ENCODE results near the gene SEMA4B. TPM values are rescaled to one million over a fixed set of nuclear protein-coding genes. Genes with fewer than 3 reads are reported as not detected.

The SEMA4B gene
- total RNA-seq, 1 donor from 2014 or later, result 31.8 TPM

GRCh38 chr15:90219421-90220141 is 18.5 kb downstream of the SEMA4B start:
- Mint-ChIP-seq H3K4me3 (ENCODE audit: unreplicated experiment) (no peak overlapping the region), H3K36me3 (ENCODE audit: unreplicated experiment) (no peaks in the 10 kb centered on the region), H3K9me3 (ENCODE audit: unreplicated experiment) (peaks cover 4% of the 10 kb centered on the region), H3K4me1 (ENCODE audit: low read depth, unreplicated experiment) (peaks cover 19% of the 10 kb centered on the region), H3K27ac (ENCODE audit: unreplicated experiment) (peak overlapping the region; percentile 14), H3K27me3 (ENCODE audit: unreplicated experiment) (peaks cover 4% of the 10 kb centered on the region)
- peak; percentile 75 for DNase-seq
- TF ChIP-seq, protein P1, sequence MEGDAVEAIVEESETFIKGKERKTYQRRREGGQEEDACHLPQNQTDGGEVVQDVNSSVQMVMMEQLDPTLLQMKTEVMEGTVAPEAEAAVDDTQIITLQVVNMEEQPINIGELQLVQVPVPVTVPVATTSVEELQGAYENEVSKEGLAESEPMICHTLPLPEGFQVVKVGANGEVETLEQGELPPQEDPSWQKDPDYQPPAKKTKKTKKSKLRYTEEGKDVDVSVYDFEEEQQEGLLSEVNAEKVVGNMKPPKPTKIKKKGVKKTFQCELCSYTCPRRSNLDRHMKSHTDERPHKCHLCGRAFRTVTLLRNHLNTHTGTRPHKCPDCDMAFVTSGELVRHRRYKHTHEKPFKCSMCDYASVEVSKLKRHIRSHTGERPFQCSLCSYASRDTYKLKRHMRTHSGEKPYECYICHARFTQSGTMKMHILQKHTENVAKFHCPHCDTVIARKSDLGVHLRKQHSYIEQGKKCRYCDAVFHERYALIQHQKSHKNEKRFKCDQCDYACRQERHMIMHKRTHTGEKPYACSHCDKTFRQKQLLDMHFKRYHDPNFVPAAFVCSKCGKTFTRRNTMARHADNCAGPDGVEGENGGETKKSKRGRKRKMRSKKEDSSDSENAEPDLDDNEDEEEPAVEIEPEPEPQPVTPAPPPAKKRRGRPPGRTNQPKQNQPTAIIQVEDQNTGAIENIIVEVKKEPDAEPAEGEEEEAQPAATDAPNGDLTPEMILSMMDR (IDR thresholded peaks at IDR 0.05; ENCODE audit: partially characterized antibody, unreplicated experiment), result peak; percentile 76

DNA sequence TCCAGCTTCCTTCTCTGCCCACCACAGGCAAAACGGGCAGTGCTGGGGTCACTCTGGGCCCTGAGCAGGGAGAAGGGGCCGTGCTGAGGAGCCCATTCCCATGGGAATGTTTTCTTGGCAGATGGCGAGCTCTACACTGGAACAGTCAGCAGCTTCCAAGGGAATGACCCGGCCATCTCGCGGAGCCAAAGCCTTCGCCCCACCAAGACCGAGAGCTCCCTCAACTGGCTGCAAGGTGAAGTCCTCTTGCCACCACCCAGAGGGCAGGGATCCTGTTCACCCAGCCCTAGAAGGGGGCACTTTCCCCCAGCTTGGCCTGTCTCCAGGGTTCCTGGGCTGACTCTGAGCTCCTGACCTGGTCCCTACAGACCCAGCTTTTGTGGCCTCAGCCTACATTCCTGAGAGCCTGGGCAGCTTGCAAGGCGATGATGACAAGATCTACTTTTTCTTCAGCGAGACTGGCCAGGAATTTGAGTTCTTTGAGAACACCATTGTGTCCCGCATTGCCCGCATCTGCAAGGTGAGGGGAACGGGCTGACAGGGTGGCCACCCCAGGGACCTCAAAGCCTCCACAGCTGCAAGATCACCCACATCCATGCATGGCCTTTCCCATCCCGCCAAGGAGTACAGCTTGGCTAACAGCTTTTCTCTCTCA is 20.2 kb downstream of the SEMA4B start:
- peaks cover 7% of the 10 kb centered on the region for H3K27me3 Mint-ChIP-seq (ENCODE audit: unreplicated experiment)
- H3K27ac Mint-ChIP-seq (ENCODE audit: unreplicated experiment), result no peak overlapping the region
- DNase-seq, result peak; percentile 75
- H3K36me3 Mint-ChIP-seq (ENCODE audit: unreplicated experiment), result peaks cover 4% of the 10 kb centered on the region
- no peak overlapping the region for H3K4me3 Mint-ChIP-seq (ENCODE audit: unreplicated experiment)
- TF ChIP-seq, protein P1 (IDR thresholded peaks at IDR 0.05; ENCODE audit: partially characterized antibody, unreplicated experiment), result no peak
- peaks cover 7% of the 10 kb centered on the region for H3K9me3 Mint-ChIP-seq (ENCODE audit: unreplicated experiment)
- peaks cover 23% of the 10 kb centered on the region for H3K4me1 Mint-ChIP-seq (ENCODE audit: low read depth, unreplicated experiment)

- no peak for DNase-seq
- TF ChIP-seq, protein P1 (IDR thresholded peaks at IDR 0.05; ENCODE audit: partially characterized antibody, unreplicated experiment), result no peak
- peaks cover 7% of the 10 kb centered on the region for H3K9me3 Mint-ChIP-seq (ENCODE audit: unreplicated experiment)
- H3K27ac Mint-ChIP-seq (ENCODE audit: unreplicated experiment), result no peak overlapping the region
- H3K36me3 Mint-ChIP-seq (ENCODE audit: unreplicated experiment), result peaks cover 4% of the 10 kb centered on the region
- peaks cover 23% of the 10 kb centered on the region for H3K4me1 Mint-ChIP-seq (ENCODE audit: low read depth, unreplicated experiment)
- H3K27me3 Mint-ChIP-seq (ENCODE audit: unreplicated experiment), result peaks cover 7% of the 10 kb centered on the region
- no peak overlapping the region for H3K4me3 Mint-ChIP-seq (ENCODE audit: unreplicated experiment)
These were observed 21.4 kb downstream of the SEMA4B start for GRCh38 chr15:90222547-90222946.

DNA sequence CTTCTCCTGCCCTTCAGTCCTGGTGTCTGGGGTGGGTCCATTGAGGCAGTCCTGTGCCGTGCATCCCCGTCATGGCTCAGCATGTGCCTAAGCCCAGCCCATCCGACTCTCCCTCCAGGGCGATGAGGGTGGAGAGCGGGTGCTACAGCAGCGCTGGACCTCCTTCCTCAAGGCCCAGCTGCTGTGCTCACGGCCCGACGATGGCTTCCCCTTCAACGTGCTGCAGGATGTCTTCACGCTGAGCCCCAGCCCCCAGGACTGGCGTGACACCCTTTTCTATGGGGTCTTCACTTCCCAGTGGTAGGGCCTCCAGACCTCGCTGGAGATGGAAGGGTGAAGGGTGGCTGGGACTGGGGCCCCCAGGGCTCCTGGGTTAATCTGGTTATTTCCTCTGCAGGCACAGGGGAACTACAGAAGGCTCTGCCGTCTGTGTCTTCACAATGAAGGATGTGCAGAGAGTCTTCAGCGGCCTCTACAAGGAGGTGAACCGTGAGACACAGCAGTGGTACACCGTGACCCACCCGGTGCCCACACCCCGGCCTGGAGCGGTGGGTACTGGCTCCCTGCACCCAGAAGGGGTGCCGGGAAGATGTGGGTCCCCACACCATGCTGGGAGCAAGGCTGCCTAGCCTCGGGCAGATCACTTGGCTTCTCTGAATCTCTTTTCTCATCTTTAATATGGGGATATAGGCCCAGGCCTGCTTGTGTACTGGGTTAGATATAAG is 22.5 kb downstream of the SEMA4B start:
- TF ChIP-seq, protein P1 (IDR thresholded peaks at IDR 0.05; ENCODE audit: partially characterized antibody, unreplicated experiment), result no peak
- no peak for DNase-seq
- peaks cover 23% of the 10 kb centered on the region for H3K4me1 Mint-ChIP-seq (ENCODE audit: low read depth, unreplicated experiment)
- H3K4me3 Mint-ChIP-seq (ENCODE audit: unreplicated experiment), result peak overlapping the region; percentile 55
- peak overlapping the region; percentile 76 for H3K27ac Mint-ChIP-seq (ENCODE audit: unreplicated experiment)
- H3K36me3 Mint-ChIP-seq (ENCODE audit: unreplicated experiment), result peaks cover 4% of the 10 kb centered on the region
- peaks cover 7% of the 10 kb centered on the region for H3K27me3 Mint-ChIP-seq (ENCODE audit: unreplicated experiment)
- H3K9me3 Mint-ChIP-seq (ENCODE audit: unreplicated experiment), result peaks cover 7% of the 10 kb centered on the region
